HG03066 (cell line): ENCODE data around the gene AIP.
"Not testable (repeated sequence)": the region's sequence is repeated elsewhere in the genome, so short reads cannot be mapped to it uniquely, and the experiment has no call there.

ENCODE experiments used
- ATAC-seq: cut with Tn5 transposase; IDR thresholded peaks from one replicate; pipeline ENCODE4 v1.9.1; 2021; ENCODE audit warnings: low read depth; ENCODE audit not compliant: unreplicated experiment

Gene AIP

GRCh38 chr11:67468456-67468758 lies 14.4 kb upstream of the AIP start:
- no peak for ATAC-seq

GRCh38 chr11:67468759-67469507 lies 13.9 kb upstream of the AIP start, which contains the start of gene TMEM134:
Gene TMEM134, minus strand, starts transcription at chr11:67469251. Its CDS starts 59 bp downstream, at chr11:67469192.
- ATAC-seq: peak; percentile 54

DNA sequence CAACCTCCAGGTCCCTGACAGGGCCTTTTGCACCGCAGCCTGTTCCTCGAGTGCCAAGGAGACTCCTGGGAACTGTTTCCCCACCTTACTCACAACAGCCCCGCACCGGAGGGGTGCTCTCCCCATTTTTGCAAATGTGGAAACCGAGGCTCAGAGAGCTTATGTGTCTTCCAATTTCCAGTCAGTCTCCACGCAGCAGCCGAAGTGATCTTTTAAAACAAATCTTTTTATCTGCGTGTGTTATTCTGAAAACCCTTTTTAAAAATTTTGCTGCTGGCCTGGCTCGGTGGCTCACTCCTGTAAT lies 13.4 kb upstream of the AIP start:
- ATAC-seq: no peak

GRCh38 chr11:67470337-67471002 lies 12.4 kb upstream of the AIP start:
- ATAC-seq: no peak

DNA sequence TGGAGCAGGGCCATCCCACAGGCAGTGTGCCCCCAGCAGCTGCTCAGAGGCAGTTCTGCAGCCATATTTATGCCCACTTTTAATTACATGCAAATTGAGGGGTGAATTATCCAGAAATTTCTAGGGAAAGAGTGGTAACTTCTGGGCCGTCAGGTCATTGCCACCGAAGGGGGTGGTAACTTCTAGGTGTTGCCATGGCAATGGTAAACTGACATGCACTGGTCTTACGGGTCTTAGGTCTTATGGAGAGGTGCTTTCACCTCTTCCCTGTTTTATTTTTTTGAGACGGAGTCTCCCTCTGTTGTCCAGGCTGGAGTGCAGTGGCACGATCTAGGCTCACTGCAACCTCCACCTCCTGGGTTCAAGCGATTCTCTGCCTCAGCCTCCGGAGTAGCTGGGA lies 9.9 kb upstream of the AIP start:
- ATAC-seq: no peak

- ATAC-seq: not testable (repeated sequence)
These were observed 6.1 kb upstream of the AIP start for GRCh38 chr11:67476692-67477091.

GRCh38 chr11:67477344-67478050 lies 5.3 kb upstream of the AIP start:
- ATAC-seq: not testable (repeated sequence)

- no peak for ATAC-seq
These were observed 475 bp upstream of the AIP start for GRCh38 chr11:67482275-67482826.

GRCh38 chr11:67483831-67484665 lies 1.2 kb downstream of the AIP start:
- no peak for ATAC-seq

GRCh38 chr11:67484847-67485311 lies 2.1 kb downstream of the AIP start:
- ATAC-seq: no peak

DNA sequence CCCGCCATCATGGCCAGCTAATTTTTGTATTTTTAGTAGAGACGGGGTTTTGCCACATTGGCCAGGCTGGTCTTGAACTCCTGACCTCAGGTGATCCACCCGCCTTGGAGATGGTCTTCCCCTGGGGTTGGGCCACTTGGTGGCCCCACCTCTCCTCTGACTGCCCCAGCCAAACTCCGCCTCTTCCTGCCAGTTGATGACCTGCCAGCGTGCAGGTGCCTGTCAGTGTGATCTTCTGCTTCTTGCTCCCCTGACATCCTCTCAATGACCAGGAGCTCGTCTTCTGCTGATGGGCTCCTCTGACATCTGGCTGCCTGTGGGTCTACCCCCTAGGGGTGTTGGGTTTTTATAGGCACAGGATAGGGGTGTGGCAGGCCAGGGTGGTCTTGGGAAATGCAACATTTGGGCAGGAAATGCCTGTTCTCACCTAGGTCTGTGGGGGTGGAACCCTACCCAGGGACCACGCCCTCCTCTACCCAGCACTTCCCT lies 3.1 kb downstream of the AIP start:
- ATAC-seq: not testable (repeated sequence)

DNA sequence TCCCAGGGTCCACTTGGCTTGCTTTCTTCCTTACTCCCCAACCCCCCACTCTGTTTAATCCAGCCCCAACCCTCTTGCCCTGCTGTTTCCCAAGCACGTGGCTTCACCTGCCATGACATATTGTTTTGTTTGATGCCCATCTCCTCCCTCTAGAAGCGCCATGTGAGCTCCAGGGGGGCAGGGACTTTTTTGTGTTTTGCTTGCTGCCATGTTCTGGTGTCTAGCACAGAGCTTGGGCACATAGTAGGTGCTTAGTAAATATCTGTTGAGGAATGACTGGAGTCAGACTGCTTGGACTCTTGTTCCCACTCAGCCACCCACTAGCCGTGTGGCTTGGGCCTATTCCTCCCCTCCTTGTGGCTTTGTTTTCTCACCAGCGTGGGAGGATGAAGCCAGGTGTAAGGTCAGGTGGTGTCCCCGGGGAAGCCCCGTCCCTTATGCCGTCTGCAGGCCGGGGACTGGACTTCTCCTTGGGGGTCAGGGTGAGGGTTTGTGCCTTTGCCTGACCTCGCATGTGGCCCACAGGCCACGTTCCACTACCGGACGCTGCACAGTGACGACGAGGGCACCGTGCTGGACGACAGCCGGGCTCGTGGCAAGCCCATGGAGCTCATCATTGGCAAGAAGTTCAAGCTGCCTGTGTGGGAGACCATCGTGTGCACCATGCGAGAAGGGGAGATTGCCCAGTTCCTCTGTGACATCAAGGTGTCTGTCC lies 3.8 kb downstream of the AIP start:
- peak; percentile 34 for ATAC-seq

GRCh38 chr11:67489203-67489884 lies 6.5 kb downstream of the AIP start:
- no peak for ATAC-seq

DNA sequence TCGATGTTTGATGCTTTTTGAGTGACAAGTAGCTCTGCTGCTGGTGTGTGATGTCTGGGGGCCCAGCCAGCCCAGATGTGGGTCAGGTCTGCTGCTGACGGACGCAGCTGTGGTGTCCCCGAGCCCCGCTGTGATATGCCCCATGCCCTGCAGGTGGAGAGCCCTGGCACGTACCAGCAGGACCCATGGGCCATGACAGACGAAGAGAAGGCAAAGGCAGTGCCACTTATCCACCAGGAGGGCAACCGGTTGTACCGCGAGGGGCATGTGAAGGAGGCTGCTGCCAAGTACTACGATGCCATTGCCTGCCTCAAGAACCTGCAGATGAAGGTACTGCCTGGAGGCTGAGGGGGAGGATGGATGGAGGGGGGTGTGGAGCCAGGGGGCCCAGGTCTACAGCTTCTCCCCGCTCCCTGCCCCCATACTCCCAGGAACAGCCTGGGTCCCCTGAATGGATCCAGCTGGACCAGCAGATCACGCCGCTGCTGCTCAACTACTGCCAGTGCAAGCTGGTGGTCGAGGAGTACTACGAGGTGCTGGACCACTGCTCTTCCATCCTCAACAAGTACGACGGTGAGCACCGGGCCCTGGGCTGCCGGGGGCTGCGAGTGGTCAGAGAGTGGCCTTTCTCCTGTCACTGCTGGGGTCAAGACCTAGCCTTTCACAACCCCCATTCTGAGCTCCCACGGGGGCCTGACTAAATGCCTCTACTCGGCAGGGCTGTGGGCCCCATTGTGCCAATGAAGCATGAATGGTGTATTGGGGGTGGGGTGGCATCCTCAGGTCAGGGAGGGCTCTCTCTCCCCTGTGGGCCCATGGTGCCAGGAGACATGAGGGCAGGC lies 7.3 kb downstream of the AIP start:
- ATAC-seq: no peak

- ATAC-seq: no peak
These were observed 7.9 kb downstream of the AIP start for GRCh38 chr11:67490727-67491065.

DNA sequence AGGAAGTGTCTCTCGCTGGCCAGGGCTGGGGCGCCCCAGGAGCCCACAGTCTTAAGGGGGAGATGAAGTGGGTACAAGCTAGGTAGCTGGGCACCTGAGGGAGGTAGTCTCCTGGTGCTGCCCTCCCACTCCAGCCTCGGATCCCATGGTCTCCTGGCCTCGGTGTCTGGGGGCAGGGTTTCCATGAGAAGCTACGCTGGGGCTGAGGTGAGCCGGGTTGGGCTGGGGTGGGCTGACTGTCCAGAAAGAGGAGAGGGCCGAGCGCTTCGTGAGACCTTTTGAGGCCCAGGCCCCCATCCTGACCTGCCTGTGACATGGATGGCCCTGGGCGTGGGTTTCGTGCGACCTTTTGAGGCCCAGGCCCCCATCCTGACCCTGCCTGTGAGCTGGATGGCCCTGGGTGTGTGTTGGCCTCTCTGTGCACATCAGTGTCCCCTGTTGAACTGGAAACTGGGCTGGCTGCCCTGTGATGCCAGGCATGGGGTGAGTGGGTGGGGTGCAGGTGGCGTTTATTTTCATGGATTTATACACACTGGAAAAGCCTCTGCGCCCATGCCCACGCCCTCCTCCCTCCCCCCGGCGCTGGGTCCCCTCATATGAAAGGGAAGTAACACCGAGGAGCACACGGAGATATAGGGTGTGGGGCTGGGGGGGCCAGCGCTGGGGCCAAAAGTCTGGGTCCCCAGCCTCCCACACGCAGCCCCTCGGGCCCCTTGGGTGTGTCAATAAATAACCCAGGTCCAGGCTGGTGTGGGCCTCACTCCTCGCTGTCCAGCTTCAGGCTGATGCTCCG lies 8.6 kb downstream of the AIP start:
- ATAC-seq: no peak

DNA sequence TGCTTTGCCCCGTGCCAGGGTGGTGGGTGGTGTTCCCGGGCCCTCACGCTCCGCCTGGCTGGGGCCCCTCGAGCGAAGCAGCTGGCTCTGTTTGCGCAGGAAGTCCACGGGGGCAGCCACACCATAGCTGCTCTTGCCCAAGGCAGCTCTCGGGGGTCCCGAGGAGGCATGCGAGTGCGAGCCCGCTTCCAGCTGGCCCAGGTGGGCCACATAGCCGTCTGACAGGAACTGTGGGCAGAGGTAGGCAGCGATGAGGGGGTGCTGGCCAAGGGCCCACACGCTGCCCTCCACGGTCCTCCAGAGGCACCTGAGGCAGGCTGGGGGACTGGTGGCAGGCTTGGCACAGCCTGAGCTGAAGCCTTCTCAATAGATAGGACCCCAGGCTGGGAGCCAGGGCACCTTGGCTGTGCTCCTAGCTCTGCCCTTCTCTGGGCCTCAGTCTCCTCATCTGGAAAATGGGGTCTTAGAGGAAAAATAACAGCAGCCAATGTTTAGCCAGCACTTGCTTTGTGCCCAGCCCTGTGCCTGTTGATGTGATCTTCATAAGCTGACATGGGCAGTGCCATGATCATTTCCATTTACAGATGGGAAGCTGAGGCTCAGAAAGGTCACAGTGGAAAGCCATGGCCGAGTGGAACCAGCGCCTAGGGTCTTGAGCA lies 9.4 kb downstream of the AIP start:
- no peak for ATAC-seq
